ENCODE results near the gene ZFYVE27.

DNA sequence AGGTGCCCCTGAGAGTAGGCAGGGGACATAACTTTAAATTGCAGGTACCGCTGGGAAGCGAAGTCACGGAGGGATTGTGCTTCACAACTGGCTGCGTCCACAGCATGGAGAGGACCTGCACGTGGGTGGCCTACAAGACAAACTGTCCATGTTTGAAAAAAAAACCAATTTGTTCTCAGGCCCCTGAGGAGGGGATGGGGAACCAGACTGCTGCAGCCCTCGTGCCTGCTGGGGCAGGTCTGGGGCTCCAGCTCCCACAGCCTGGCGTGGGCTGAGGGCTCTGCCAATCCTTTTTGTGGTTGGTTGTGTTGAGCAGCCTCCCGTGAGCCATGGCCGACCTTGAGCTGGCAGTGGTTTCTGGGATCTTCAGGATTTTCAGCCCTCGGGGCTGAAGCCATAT, 25.1 kb downstream of the ZFYVE27 start:
- TF ChIP-seq POLR2AphosphoS5 (IDR thresholded peaks at IDR 0.05; ENCODE audit: low read depth, low read length) (no peak), TAF1 (IDR thresholded peaks at IDR 0.05; ENCODE audit: low read depth, low read length) (no peak), POLR2A (IDR thresholded peaks at IDR 0.05; ENCODE audit: low read depth, low read length) (no peak), POU2F2 (IDR thresholded peaks at IDR 0.05; ENCODE audit: low read depth, low read length) (no peak), SPI1 (IDR thresholded peaks at IDR 0.05; ENCODE audit: low read depth, low read length) (no peak), PAX5 (IDR thresholded peaks at IDR 0.05; ENCODE audit: insufficient read depth, low read length, severe bottlenecking) (no peak)

All from GM12891 (cell line).